IMR-90 (cell line): ENCODE results near the gene CCDC194. TPM values are rescaled to one million over a fixed set of nuclear protein-coding genes. Genes with fewer than 3 reads are reported as not detected.

Source experiments
- ATAC-seq: fragments of 200-7000 bp; cut with Tn5 transposase; 2 replicates; pipeline ENCODE4 v1.9.1; 2020; ENCODE audit warnings: low read depth, mild to moderate bottlenecking, moderate library complexity
- BruUV-seq: library from RNA; stranded (reverse); fragments of 400-500 nt; replicated peaks from 2 replicates; lab custom pipeline; 2021; lab: Mats Ljungman, UMichigan
- CTCF ChIA-PET: fragments of 300-600 bp; formaldehyde crosslinking; extraction: SDS; loops from one replicate; lab custom pipeline; 2021; ENCODE audit warnings: antibody characterized with exemption; lab: Yijun Ruan, JAX
- POLR2A ChIA-PET: fragments of 300-600 bp; sonication (Branson Sonifier 250); formaldehyde crosslinking; loops from one replicate; lab custom pipeline; 2022; ENCODE audit warnings: antibody characterized with exemption; ENCODE audit not compliant: unreplicated experiment; lab: Charles Lee
- DNase-seq: peaks from one replicate; pipeline ENCODE4 v3.0.0; 2013
- H2AFZ ChIP-seq: replicated peaks from 2 replicates; pipeline ENCODE3; 2013; ENCODE audit warnings: low read length, mild to moderate bottlenecking; ENCODE audit not compliant: poor library complexity
- H2AK5ac ChIP-seq: 2 replicates; pipeline ENCODE4 v1.6.1; 2013; ENCODE audit warnings: low read depth, low read length, inconsistent platforms
- H2AK9ac ChIP-seq: replicated peaks from 2 replicates; pipeline ENCODE3; 2013; ENCODE audit warnings: mild to moderate bottlenecking, low read depth, low read length, moderate library complexity; ENCODE audit not compliant: poor library complexity
- H2BK120ac ChIP-seq: 2 replicates; pipeline ENCODE4 v1.6.1; 2013; ENCODE audit warnings: low read depth, low read length, inconsistent platforms
- H2BK15ac ChIP-seq: 3 replicates; pipeline ENCODE4 v1.6.1; 2013; ENCODE audit warnings: low read depth, low read length, inconsistent platforms
- H2BK20ac ChIP-seq: 2 replicates; pipeline ENCODE4 v1.6.1; 2013; ENCODE audit warnings: low read depth, mild to moderate bottlenecking, inconsistent platforms, low read length, moderate library complexity
- H2BK5ac ChIP-seq: 2 replicates; pipeline ENCODE4 v1.6.1; 2013; ENCODE audit warnings: mild to moderate bottlenecking, low read depth, low read length, inconsistent platforms; ENCODE audit not compliant: poor library complexity, severe bottlenecking
- H3K14ac ChIP-seq: replicated peaks from 2 replicates; pipeline ENCODE4 v1.6.1; 2013; ENCODE audit warnings: low read depth, low read length, inconsistent platforms
- H3K18ac ChIP-seq: 2 replicates; pipeline ENCODE4 v1.6.1; 2013; ENCODE audit warnings: low read depth, low read length, control low read depth
- H3K23ac ChIP-seq: 2 replicates; pipeline ENCODE4 v1.6.1; 2013; ENCODE audit warnings: low read depth, low read length, inconsistent platforms
- H3K27ac ChIP-seq: 2 replicates; pipeline ENCODE4 v1.5.1; 2013; ENCODE audit warnings: mild to moderate bottlenecking, control low read depth, low read length; ENCODE audit not compliant: insufficient read depth
- H3K27me3 ChIP-seq: 2 replicates; pipeline ENCODE4 v1.6.1; 2013; ENCODE audit warnings: low read length; ENCODE audit not compliant: control insufficient read depth, insufficient read depth
- H3K36me3 ChIP-seq: 2 replicates; pipeline ENCODE4 v1.6.1; 2013; ENCODE audit warnings: low read length, mixed read lengths; ENCODE audit not compliant: control insufficient read depth, insufficient read depth
- H3K4ac ChIP-seq: 2 replicates; pipeline ENCODE4 v1.6.1; 2013; ENCODE audit warnings: low read depth, low read length, inconsistent platforms
- H3K4me1 ChIP-seq: 2 replicates; pipeline ENCODE4 v1.6.1; 2013; ENCODE audit warnings: low read length, mixed read lengths; ENCODE audit not compliant: control insufficient read depth, insufficient read depth
- H3K4me2 ChIP-seq: 2 replicates; pipeline ENCODE4 v1.6.1; 2013; ENCODE audit warnings: low read depth, mild to moderate bottlenecking, control low read depth, low read length, moderate library complexity
- H3K4me3 ChIP-seq: 2 replicates; pipeline ENCODE4 v1.5.1; 2013; ENCODE audit warnings: low read depth, mild to moderate bottlenecking, control low read depth, low read length, moderate library complexity; ENCODE audit not compliant: insufficient read depth
- H3K56ac ChIP-seq: 2 replicates; pipeline ENCODE4 v1.6.1; 2013; ENCODE audit warnings: low read length, inconsistent platforms; ENCODE audit not compliant: insufficient read depth; ENCODE audit errors: extremely low read depth
- H3K79me1 ChIP-seq, 2 experiments: 2 replicates each; pipeline ENCODE4 v1.6.1; 2013; ENCODE audit warnings: low read length in 2 of 2, inconsistent platforms in 1 of 2, low read depth in 1 of 2
- H3K9ac ChIP-seq: 2 replicates; pipeline ENCODE4 v1.6.1; 2013; ENCODE audit warnings: low read depth, low read length, control low read depth
- H3K9me1 ChIP-seq: 2 replicates; pipeline ENCODE4 v1.6.1; 2013; ENCODE audit warnings: low read length, inconsistent platforms; ENCODE audit not compliant: insufficient read depth
- H3K9me3 ChIP-seq: 2 replicates; pipeline ENCODE4 v1.6.1; 2013; ENCODE audit warnings: low read length; ENCODE audit not compliant: control insufficient read depth, insufficient read depth
- H4K20me1 ChIP-seq: 2 replicates; pipeline ENCODE4 v1.6.1; 2013; ENCODE audit warnings: low read length, inconsistent platforms; ENCODE audit not compliant: insufficient read depth
- H4K5ac ChIP-seq: 2 replicates; pipeline ENCODE4 v1.6.1; 2013; ENCODE audit warnings: mild to moderate bottlenecking, low read depth, low read length, control low read depth
- H4K8ac ChIP-seq, 2 experiments: 2 replicates each; pipeline ENCODE4 v1.6.1; 2013; ENCODE audit warnings: low read depth in 2 of 2, low read length in 2 of 2, control low read depth in 1 of 2, inconsistent platforms in 1 of 2
- H4K91ac ChIP-seq: 2 replicates; pipeline ENCODE4 v1.6.1; 2013; ENCODE audit warnings: low read depth, low read length, inconsistent platforms; ENCODE audit not compliant: insufficient read depth
- CEBPB ChIP-seq: IDR thresholded peaks from 2 replicates; pipeline ENCODE4 v1.6.1; 2012; ENCODE audit warnings: low read depth, low read length, improper control_type of control experiment
- MXI1 ChIP-seq: IDR thresholded peaks from 2 replicates; pipeline ENCODE4 v1.6.1; 2012; ENCODE audit warnings: low read depth, mild to moderate bottlenecking, low read length, moderate library complexity, borderline replicate concordance
- RAD21 ChIP-seq: IDR thresholded peaks from 2 replicates; pipeline ENCODE4 v1.6.1; 2012; ENCODE audit warnings: low read length, improper control_type of control experiment
- USF2 ChIP-seq: fragments of 150-350 bp; IDR thresholded peaks from 2 replicates; pipeline ENCODE4 v1.6.1; 2017; ENCODE audit warnings: mild to moderate bottlenecking, antibody characterized with exemption, low read length, low read depth
- WGBS, 2 experiments: methylation state at CpG; one replicate each; pipeline versions ENCODE4 v1.1.5 to v1.1.7; 2013; ENCODE audit warnings: missing lambda C conversion rate in 2 of 2; ENCODE audit not compliant: insufficient read length in 1 of 2; ENCODE audit errors: extremely low coverage in 2 of 2; 5-methylcytosine and 5-hydroxymethylcytosine counted together
- dilution Hi-C: fragments of 300-500 bp; cut with HindIII; formaldehyde crosslinking; loops from one replicate; pipeline ENCODE4 v1.14.3; 2018; ENCODE audit warnings: low sequenced_read_pairs; ENCODE audit not compliant: unreplicated experiment
- in situ Hi-C: fragments of 300-500 bp; cut with MboI; formaldehyde crosslinking; loops from 3 replicates; pipeline ENCODE4 v1.14.3; 2019; ENCODE audit warnings: low sequenced_read_pairs, inconsistent platforms, mixed read lengths
- intact Hi-C: fragments of 100-400 bp; cut with micrococcal nuclease; formaldehyde crosslinking; loops from 2 replicates; pipeline ENCODE4 v1.10.0; 2022
- polyA plus RNA-seq, 3 experiments: library from polyadenylated mRNA; depleted of rRNA; stranded (reverse); fragments of >200 nt; gene quantifications; 2 replicates each; pipeline ENCODE4 v1.2.3, GENCODE V29; 2012; ENCODE audit warnings: low replicate concordance in 1 of 3
- total RNA-seq: library from RNA; depleted of rRNA; stranded (reverse); fragments of >200 nt; gene quantifications from 2 replicates; pipeline ENCODE4 v1.2.3, GENCODE V29; 2012

Gene CCDC194
- total and polyA plus RNA-seq, 2 of the 4 experiments (the other 2 are of a cell fraction) = not detected

- H3K4me3 ChIP-seq = no peak overlapping the region
- no peaks in the 10 kb centered on the region for H3K36me3 ChIP-seq
- ChIA-PET POLR2A (no interaction called here), CTCF (interaction anchor here (0.7 kb wide), 1 partner anchor 86 kb away, joined by 3 read pairs; no protein-coding TSS in a partner anchor)
- ATAC-seq = no peak
- H3K56ac ChIP-seq = no peak overlapping the region
- intact Hi-C loops (no loop called here), in situ Hi-C loops (no loop called here), dilution Hi-C loops (no loop called here)
- H2BK5ac ChIP-seq = no peak overlapping the region
- H3K9me1 ChIP-seq = no peaks in the 10 kb centered on the region
- no peaks in the 10 kb centered on the region for H3K79me1 ChIP-seq
- no peaks in the 10 kb centered on the region for H4K20me1 ChIP-seq
- H3K4me1 ChIP-seq = no peaks in the 10 kb centered on the region
- H2BK120ac ChIP-seq = no peak overlapping the region
- H2BK20ac ChIP-seq = no peak overlapping the region
- no peak overlapping the region for H3K9ac ChIP-seq
- WGBS, 2 experiments = no CpG with 5 or more reads among the region's 5 CpGs
- TF ChIP-seq CEBPB (no peak), RAD21 (no peak), USF2 (no peak), MXI1 (no peak)
- H3K9me3 ChIP-seq = peaks cover 4% of the 10 kb centered on the region
- no peak overlapping the region for H3K27ac ChIP-seq
- no peak overlapping the region for H3K18ac ChIP-seq
- H4K5ac ChIP-seq = no peak overlapping the region
- no peak for DNase-seq
- no peak overlapping the region for H3K4me2 ChIP-seq
- no peak overlapping the region for H3K23ac ChIP-seq
- peaks cover 10% of the 10 kb centered on the region; the same call in 1 of the 2 replicates for H3K27me3 ChIP-seq
- no peak overlapping the region for H2AK9ac ChIP-seq
- H4K91ac ChIP-seq = no peak overlapping the region
- no peak overlapping the region for H3K4ac ChIP-seq
- no peak overlapping the region for H2AK5ac ChIP-seq
- H2AFZ ChIP-seq = no peak overlapping the region
- no peak overlapping the region for H3K14ac ChIP-seq
- H4K8ac ChIP-seq = no peak overlapping the region
- BruUV-seq = no TSS peak
- H2BK15ac ChIP-seq = no peak overlapping the region
These were observed 13.4 kb downstream of the CCDC194 start for GRCh38 chr19:17380426-17381138.
